Endothelial cell of umbilical vein (primary cell): Measurements from ENCODE around the gene ATP6V1E1.

Experiments used
- EZH2 ChIP-seq: IDR thresholded peaks from 2 replicates; pipeline ENCODE4 v1.6.1; 2012; ENCODE audit warnings: borderline replicate concordance, low read depth, mild to moderate bottlenecking, moderate library complexity, low read length, inconsistent platforms; ENCODE audit not compliant: severe bottlenecking
- GATA2 ChIP-seq: IDR thresholded peaks from 2 replicates; pipeline ENCODE4 v1.7.0; 2011; ENCODE audit warnings: low read depth, mild to moderate bottlenecking, moderate library complexity, mixed read lengths, low read length; ENCODE audit not compliant: insufficient read length, insufficient read depth
- JUN ChIP-seq: IDR thresholded peaks from 2 replicates; pipeline ENCODE4 v1.6.1; 2011; ENCODE audit warnings: borderline replicate concordance, low read depth; ENCODE audit not compliant: insufficient read length, insufficient read depth
- MYC ChIP-seq: IDR thresholded peaks from one replicate; pipeline ENCODE4 v1.6.1; 2011; ENCODE audit warnings: mild to moderate bottlenecking, low read depth, low read length
- POLR2A ChIP-seq: IDR thresholded peaks from 2 replicates; pipeline ENCODE4 v1.6.1; 2012; ENCODE audit warnings: low read depth, mild to moderate bottlenecking, control low read depth, low read length
- POLR2AphosphoS5 ChIP-seq: IDR thresholded peaks from 2 replicates; pipeline ENCODE4 v1.6.1; 2012; ENCODE audit warnings: low read depth, mild to moderate bottlenecking, control low read depth, low read length, moderate library complexity; ENCODE audit not compliant: insufficient read depth
- TF ChIP-seq, protein P1 (sequence below), 2 donors: IDR thresholded peaks; 1 replicate in 1 of 2; 2 replicates in 1 of 2; pipeline ENCODE4 v1.5.1; 2011; ENCODE audit warnings: low read length in 2 of 2, mild to moderate bottlenecking in 2 of 2, moderate library complexity in 2 of 2, control low read depth in 1 of 2, inconsistent platforms in 1 of 2, low read depth in 1 of 2; ENCODE audit not compliant: insufficient read depth in 1 of 2; ENCODE audit errors: extremely low read depth in 1 of 2
- TF ChIP-seq, protein P2 (sequence below): IDR thresholded peaks from 2 replicates; pipeline ENCODE4 v1.6.1; 2011; ENCODE audit not compliant: insufficient read depth, insufficient read length

DNA sequence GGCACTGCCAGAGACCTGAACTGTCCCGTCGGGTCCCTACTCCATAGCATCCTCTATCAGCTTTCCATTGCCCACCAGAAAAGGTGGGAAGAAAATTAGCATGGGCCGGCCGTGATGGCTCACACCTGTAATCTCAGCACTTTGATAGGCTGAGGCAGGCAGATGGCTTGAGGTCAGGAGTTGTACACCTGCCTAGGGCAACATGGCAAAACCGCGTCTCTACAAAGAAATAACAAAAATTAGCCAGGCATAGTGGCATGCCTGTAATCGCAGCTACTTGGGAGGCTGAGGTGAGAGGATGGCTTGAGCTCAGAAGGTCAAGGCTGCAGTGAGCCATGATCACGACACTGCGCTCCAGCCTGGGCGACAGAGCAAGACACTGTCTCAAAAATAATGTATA is 61.8 kb downstream of the ATP6V1E1 start:
- no peak for TF ChIP-seq POLR2A
- TF ChIP-seq, protein P1, sequence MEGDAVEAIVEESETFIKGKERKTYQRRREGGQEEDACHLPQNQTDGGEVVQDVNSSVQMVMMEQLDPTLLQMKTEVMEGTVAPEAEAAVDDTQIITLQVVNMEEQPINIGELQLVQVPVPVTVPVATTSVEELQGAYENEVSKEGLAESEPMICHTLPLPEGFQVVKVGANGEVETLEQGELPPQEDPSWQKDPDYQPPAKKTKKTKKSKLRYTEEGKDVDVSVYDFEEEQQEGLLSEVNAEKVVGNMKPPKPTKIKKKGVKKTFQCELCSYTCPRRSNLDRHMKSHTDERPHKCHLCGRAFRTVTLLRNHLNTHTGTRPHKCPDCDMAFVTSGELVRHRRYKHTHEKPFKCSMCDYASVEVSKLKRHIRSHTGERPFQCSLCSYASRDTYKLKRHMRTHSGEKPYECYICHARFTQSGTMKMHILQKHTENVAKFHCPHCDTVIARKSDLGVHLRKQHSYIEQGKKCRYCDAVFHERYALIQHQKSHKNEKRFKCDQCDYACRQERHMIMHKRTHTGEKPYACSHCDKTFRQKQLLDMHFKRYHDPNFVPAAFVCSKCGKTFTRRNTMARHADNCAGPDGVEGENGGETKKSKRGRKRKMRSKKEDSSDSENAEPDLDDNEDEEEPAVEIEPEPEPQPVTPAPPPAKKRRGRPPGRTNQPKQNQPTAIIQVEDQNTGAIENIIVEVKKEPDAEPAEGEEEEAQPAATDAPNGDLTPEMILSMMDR (IDR thresholded peaks at IDR 0.05; ENCODE audit: extremely low read depth in 1 of 2, insufficient read depth in 1 of 2, low read depth in 1 of 2, low read length in 2 of 2) = no peak
- TF ChIP-seq EZH2 = no peak
- TF ChIP-seq JUN = no peak
- TF ChIP-seq, protein P2, sequence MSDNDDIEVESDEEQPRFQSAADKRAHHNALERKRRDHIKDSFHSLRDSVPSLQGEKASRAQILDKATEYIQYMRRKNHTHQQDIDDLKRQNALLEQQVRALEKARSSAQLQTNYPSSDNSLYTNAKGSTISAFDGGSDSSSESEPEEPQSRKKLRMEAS = no peak
- TF ChIP-seq POLR2AphosphoS5 = no peak
- TF ChIP-seq MYC = no peak
- no peak for TF ChIP-seq GATA2
